ENCODE results near the gene NSFL1C.

DNA sequence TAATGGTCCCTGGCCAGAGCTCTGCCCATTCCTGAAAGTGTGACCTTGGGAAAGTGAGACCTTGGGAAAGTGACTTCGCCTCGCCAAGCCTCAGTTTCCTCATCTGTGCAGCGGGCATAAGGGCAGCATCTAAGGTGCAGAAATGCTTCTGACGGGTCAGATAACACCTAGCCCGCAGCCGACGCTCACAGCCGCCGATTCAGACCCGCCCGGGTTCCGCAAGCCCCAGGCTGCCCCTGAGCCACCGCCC, 74.3 kb downstream of the NSFL1C start:
- TF ChIP-seq CTCF (IDR thresholded peaks at IDR 0.05) (no peak), EP300 (IDR thresholded peaks at IDR 0.05; ENCODE audit: low read depth) (no peak)
